H1 (cell line): ENCODE results near the gene C3orf20. TPM values are rescaled to one million over a fixed set of nuclear protein-coding genes. Genes with fewer than 3 reads are reported as not detected.

Experiments used
- CTCF ChIA-PET: fragments of 300-600 bp; sonication (Branson Sonifier 250); formaldehyde crosslinking; loops from one replicate; lab custom pipeline; 2021; ENCODE audit not compliant: partially characterized antibody; lab: Charles Lee
- POLR2A ChIA-PET: fragments of 300-600 bp; sonication (Branson Sonifier 250); formaldehyde crosslinking; loops from one replicate; lab custom pipeline; 2021; ENCODE audit warnings: inconsistent platforms; ENCODE audit not compliant: partially characterized antibody; lab: Charles Lee
- DNase-seq, 2 experiments: peaks; one replicate each; pipeline versions ENCODE4 v3.0.0 to v3.0.0-alpha.2; 2010 to 2022; ENCODE audit warnings: low spot score in 2 of 2, low read depth in 1 of 2, mixed read lengths in 1 of 2
- FAIRE-seq: peaks from 2 replicates; lab custom pipeline; 2011; peaks lifted over from hg19 to GRCh38; lab: Jason Lieb, UNC
- H2AFZ ChIP-seq: 2 replicates; pipeline ENCODE4 v1.8.1; 2012; ENCODE audit warnings: low read length, inconsistent platforms
- H2AK5ac ChIP-seq: 2 replicates; pipeline ENCODE4 v1.6.1; 2013; ENCODE audit warnings: low read depth, low read length
- H2BK120ac ChIP-seq: replicated peaks from 2 replicates; pipeline ENCODE3; 2013; ENCODE audit warnings: low read depth, low read length, inconsistent platforms
- H2BK12ac ChIP-seq: 2 replicates; pipeline ENCODE4 v1.6.1; 2013; ENCODE audit warnings: low read depth, low read length
- H2BK15ac ChIP-seq: 2 replicates; pipeline ENCODE4 v1.6.1; 2013; ENCODE audit warnings: low read length
- H2BK20ac ChIP-seq: 2 replicates; pipeline ENCODE4 v1.6.1; 2013; ENCODE audit warnings: low read length
- H2BK5ac ChIP-seq: 2 replicates; pipeline ENCODE4 v1.6.1; 2013; ENCODE audit warnings: low read depth, low read length
- H3K14ac ChIP-seq: 2 replicates; pipeline ENCODE4 v1.6.1; 2013; ENCODE audit warnings: inconsistent platforms; ENCODE audit not compliant: insufficient read length
- H3K18ac ChIP-seq: 2 replicates; pipeline ENCODE4 v1.6.1; 2013; ENCODE audit warnings: low read length; ENCODE audit errors: extremely low read depth
- H3K23ac ChIP-seq: 2 replicates; pipeline ENCODE4 v1.6.1; 2013; ENCODE audit warnings: inconsistent platforms; ENCODE audit not compliant: insufficient read length
- H3K23me2 ChIP-seq: 2 replicates; pipeline ENCODE4 v1.6.1; 2013; ENCODE audit warnings: low read depth, low read length
- H3K27ac ChIP-seq: 2 replicates; pipeline ENCODE4 v1.6.1; 2011; ENCODE audit warnings: low read depth, low read length, inconsistent platforms
- H3K27me3 ChIP-seq, 4 experiments: replicated peaks in 1 of 4; 1 replicate in 1 of 4; 2 replicates in 3 of 4; pipeline versions ENCODE4 v1.6.1 to v1.8.1; 2011 to 2013; ENCODE audit warnings: low read length in 3 of 4, mild to moderate bottlenecking in 3 of 4, inconsistent platforms in 2 of 4, mixed read lengths in 2 of 4, moderate library complexity in 1 of 4; ENCODE audit not compliant: control insufficient read depth in 3 of 4, insufficient read depth in 3 of 4; ENCODE audit errors: extremely low read depth in 1 of 4
- H3K36me3 ChIP-seq, 4 experiments: 2 replicates each; pipeline versions ENCODE4 v1.6.1 to v1.8.1; 2011 to 2013; ENCODE audit warnings: mild to moderate bottlenecking in 4 of 4, low read length in 3 of 4, moderate library complexity in 2 of 4, control low read depth in 1 of 4, inconsistent platforms in 1 of 4; ENCODE audit not compliant: insufficient read depth in 4 of 4, control insufficient read depth in 2 of 4
- H3K4ac ChIP-seq: replicated peaks from 2 replicates; pipeline ENCODE3; 2013; ENCODE audit warnings: low read length, low read depth, mixed read lengths, inconsistent platforms; ENCODE audit not compliant: insufficient read length
- H3K4me1 ChIP-seq, 4 experiments: replicated peaks in 1 of 4; 1 replicate in 1 of 4; 2 replicates in 3 of 4; pipeline versions ENCODE4 v1.6.1 to v1.8.1; 2011 to 2013; ENCODE audit warnings: low read length in 3 of 4, inconsistent platforms in 2 of 4, mixed read lengths in 1 of 4; ENCODE audit not compliant: insufficient read depth in 4 of 4, control insufficient read depth in 3 of 4
- H3K4me2 ChIP-seq, 2 experiments: 2 replicates each; pipeline versions ENCODE4 v1.6.1 to v1.8.1; 2011 to 2013; ENCODE audit warnings: low read depth in 2 of 2, low read length in 2 of 2, control low read depth in 1 of 2, inconsistent platforms in 1 of 2, mild to moderate bottlenecking in 1 of 2; ENCODE audit not compliant: insufficient read depth in 1 of 2
- H3K4me3 ChIP-seq, 4 experiments: fragments of 200-600, 300-600 bp in 1 of 4; sonication (generic), shearing (Covaris generic), sonication (Bioruptor Twin) in 1 of 4; 2 replicates each; pipeline versions ENCODE4 v1.5.1 to v1.8.1; 2011 to 2016; ENCODE audit warnings: low read length in 4 of 4, low read depth in 3 of 4, control low read depth in 2 of 4, inconsistent platforms in 2 of 4, mild to moderate bottlenecking in 2 of 4, mixed read lengths in 1 of 4, moderate library complexity in 1 of 4; ENCODE audit not compliant: insufficient read depth in 2 of 4; ENCODE audit errors: extremely low read depth in 1 of 4
- H3K56ac ChIP-seq: replicated peaks from 2 replicates; pipeline ENCODE3; 2013; ENCODE audit warnings: low read depth, mild to moderate bottlenecking, mixed read lengths, low read length, inconsistent platforms; ENCODE audit not compliant: insufficient read length
- H3K79me1 ChIP-seq: 2 replicates; pipeline ENCODE4 v1.6.1; 2013; ENCODE audit warnings: low read depth, low read length, control low read depth
- H3K79me2 ChIP-seq, 2 experiments: 2 replicates each; pipeline versions ENCODE4 v1.6.1 to v1.8.1; 2012 to 2013; ENCODE audit warnings: low read length in 2 of 2, mild to moderate bottlenecking in 2 of 2, inconsistent platforms in 1 of 2; ENCODE audit not compliant: insufficient read depth in 2 of 2, control insufficient read depth in 1 of 2
- H3K9ac ChIP-seq, 4 experiments: replicated peaks in 1 of 4; 1 replicate in 1 of 4; 2 replicates in 3 of 4; pipeline versions ENCODE4 v1.6.1 to v1.8.1; 2011 to 2013; ENCODE audit warnings: low read depth in 3 of 4, low read length in 3 of 4, control low read depth in 2 of 4, mild to moderate bottlenecking in 2 of 4, moderate library complexity in 2 of 4, inconsistent platforms in 1 of 4; ENCODE audit errors: extremely low read depth in 1 of 4
- H3K9me3 ChIP-seq, 2 experiments: 2 replicates each; pipeline versions ENCODE4 v1.6.1 to v1.8.1; 2012 to 2013; ENCODE audit warnings: mild to moderate bottlenecking in 2 of 2, moderate library complexity in 2 of 2, control low read depth in 1 of 2, inconsistent platforms in 1 of 2, low read depth in 1 of 2, low read length in 1 of 2, mixed read lengths in 1 of 2; ENCODE audit not compliant: insufficient read depth in 2 of 2
- H4K20me1 ChIP-seq, 2 experiments: replicated peaks in 1 of 2; 2 replicates each; pipeline versions ENCODE3 to v1.8.1; 2011 to 2013; ENCODE audit warnings: inconsistent platforms in 2 of 2, low read length in 2 of 2, mild to moderate bottlenecking in 1 of 2; ENCODE audit not compliant: insufficient read depth in 2 of 2, control insufficient read depth in 1 of 2
- H4K5ac ChIP-seq: 2 replicates; pipeline ENCODE4 v1.6.1; 2013; ENCODE audit warnings: low read length, low read depth, mixed read lengths, inconsistent platforms; ENCODE audit not compliant: insufficient read length
- H4K8ac ChIP-seq: 2 replicates; pipeline ENCODE4 v1.8.0; 2013; ENCODE audit warnings: mild to moderate bottlenecking, moderate library complexity, low read length, inconsistent platforms; ENCODE audit not compliant: insufficient read depth; ENCODE audit errors: extremely low read depth
- H4K91ac ChIP-seq: replicated peaks from 2 replicates; pipeline ENCODE3; 2013; ENCODE audit warnings: low read length, mixed read lengths, inconsistent platforms; ENCODE audit not compliant: insufficient read length
- CREB1 ChIP-seq: IDR thresholded peaks from 2 replicates; pipeline ENCODE4 v1.6.1; 2012; ENCODE audit warnings: inconsistent platforms
- SP2 ChIP-seq: IDR thresholded peaks from 2 replicates; pipeline ENCODE4 v1.6.1; 2012; ENCODE audit warnings: mild to moderate bottlenecking, low read length, inconsistent platforms
- WGBS, 2 experiments: shearing (Covaris generic) in 1 of 2; methylation state at CpG; one replicate each; pipeline versions ENCODE4 v1.1.6 to v1.1.7; 2013 to 2015; ENCODE audit warnings: low lambda C conversion rate in 2 of 2, mixed read lengths in 2 of 2, inconsistent platforms in 1 of 2, low coverage in 1 of 2, missing lambda C conversion rate in 1 of 2; ENCODE audit not compliant: insufficient replicate concordance in 2 of 2, insufficient coverage in 1 of 2, insufficient read length in 1 of 2; ENCODE audit errors: extremely low coverage in 1 of 2, missing lambda C conversion rate in 1 of 2; 5-methylcytosine and 5-hydroxymethylcytosine counted together
- polyA plus RNA-seq, 7 experiments: library from polyadenylated mRNA; depleted of rRNA in 3 of 7; stranded (reverse) in 5 of 7; unstranded in 2 of 7; fragments of >200 nt in 5 of 7; fragments of 200-250 nt in 2 of 7; gene quantifications; 1 replicate in 5 of 7; 2 replicates in 1 of 7; 4 replicates in 1 of 7; pipeline versions ENCODE4 v1.2.1 to v1.2.3, GENCODE V29; 2011 to 2013; ENCODE audit warnings: missing spikeins in 2 of 7, mixed read lengths in 2 of 7
- total RNA-seq: library from RNA; stranded (reverse); fragmentation: NEBNext Ultra II Directional; extraction: Animal tissue kit (Norgen Biotek cat#: 25700); gene quantifications from 2 replicates; pipeline ENCODE4 v1.2.1, GENCODE V29; 2021
- TF ChIP-seq, protein P1 (sequence below): IDR thresholded peaks from 2 replicates; pipeline ENCODE4 v1.6.1; 2012; ENCODE audit warnings: inconsistent platforms

Gene C3orf20
- total and polyA plus RNA-seq, 2 of the 8 experiments (the other 6 are each of a cell fraction or from before 2014, with no cell fraction given), result not detected

DNA sequence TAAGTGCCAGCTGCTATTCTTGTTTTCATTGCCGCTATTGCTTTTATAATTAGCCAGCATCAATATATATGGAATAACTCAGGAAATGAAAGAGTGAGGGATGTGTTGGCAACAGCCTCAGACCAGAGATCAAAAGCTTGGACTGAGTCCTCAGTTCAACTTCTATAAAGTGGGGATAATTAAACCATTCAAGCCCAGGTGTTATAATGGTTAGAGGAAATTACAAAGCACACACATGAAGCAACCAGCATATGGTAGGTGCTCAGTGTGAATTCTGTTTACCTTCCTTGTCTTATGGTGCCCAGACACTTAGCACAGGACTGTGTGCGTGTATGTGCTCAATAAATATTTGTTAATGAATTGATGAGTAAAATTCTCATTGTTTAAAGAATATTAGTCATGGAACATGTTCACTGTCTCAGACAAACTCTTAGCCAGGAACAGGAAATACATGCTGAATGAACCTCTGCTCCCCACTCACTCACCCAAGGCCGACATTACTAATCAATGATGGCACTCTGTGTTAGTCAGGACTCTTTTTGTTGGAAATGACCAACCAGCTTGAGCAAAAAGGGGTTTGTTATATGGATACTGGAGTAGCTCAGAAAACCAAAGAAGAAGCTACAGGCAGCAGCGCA lies 40.1 kb upstream of the C3orf20 start:
- no peak overlapping the region for H2BK12ac ChIP-seq
- H4K20me1 ChIP-seq, result no peaks in the 10 kb centered on the region
- H3K23me2 ChIP-seq, result no peaks in the 10 kb centered on the region
- 93% methylated on average over 4 of the region's 4 CpGs; no CpG with 5 or more reads in 1 of the 2 experiments for WGBS, 2 experiments
- H2BK15ac ChIP-seq, result no peak overlapping the region
- no peak overlapping the region for H4K8ac ChIP-seq
- no peak overlapping the region for H3K4me2 ChIP-seq
- FAIRE-seq (no peak), DNase-seq (no peak)
- H3K56ac ChIP-seq, result no peak overlapping the region
- ChIA-PET POLR2A (interaction anchor here (2.5 kb wide), 1 partner anchor 16 kb away, joined by 5 read pairs; the partner anchor contains the start of gene CCDC174), CTCF (interaction anchor here (0.6 to 3.8 kb wide), 16 partner anchors 9 to 343 kb away, joined by 3 to 35 read pairs (median 4); partner anchors contain the start of gene CCDC174)
- H3K4me1 ChIP-seq, result no peaks in the 10 kb centered on the region
- H2BK5ac ChIP-seq, result no peak overlapping the region
- H3K79me1 ChIP-seq, result no peaks in the 10 kb centered on the region
- no peak overlapping the region for H3K18ac ChIP-seq
- H3K23ac ChIP-seq, result no peak overlapping the region
- no peak overlapping the region for H3K14ac ChIP-seq
- H3K36me3 ChIP-seq, result no peaks in the 10 kb centered on the region
- no peak overlapping the region for H2AFZ ChIP-seq
- no peak overlapping the region for H2BK20ac ChIP-seq
- H3K27me3 ChIP-seq, result no peaks in the 10 kb centered on the region; a peak in 1 of 7 replicates
- H3K79me2 ChIP-seq, result no peaks in the 10 kb centered on the region
- no peak overlapping the region for H3K27ac ChIP-seq
- H2BK120ac ChIP-seq, result no peak overlapping the region
- H3K9ac ChIP-seq, result no peak overlapping the region
- H2AK5ac ChIP-seq, result 0 out of 2 replicates have a peak overlapping the region, but pooled peaks have one; percentile 26
- no peak overlapping the region for H4K5ac ChIP-seq
- no peak overlapping the region for H3K4me3 ChIP-seq
- no peaks in the 10 kb centered on the region for H3K9me3 ChIP-seq
- no peak overlapping the region for H3K4ac ChIP-seq
- no peak overlapping the region for H4K91ac ChIP-seq
- TF ChIP-seq CREB1 (no peak), SP2 (no peak)
- TF ChIP-seq, protein P1, sequence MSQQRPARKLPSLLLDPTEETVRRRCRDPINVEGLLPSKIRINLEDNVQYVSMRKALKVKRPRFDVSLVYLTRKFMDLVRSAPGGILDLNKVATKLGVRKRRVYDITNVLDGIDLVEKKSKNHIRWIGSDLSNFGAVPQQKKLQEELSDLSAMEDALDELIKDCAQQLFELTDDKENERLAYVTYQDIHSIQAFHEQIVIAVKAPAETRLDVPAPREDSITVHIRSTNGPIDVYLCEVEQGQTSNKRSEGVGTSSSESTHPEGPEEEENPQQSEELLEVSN, result no peak
